Measurements from ENCODE around the gene MYO1B. TPM values are rescaled to one million over a fixed set of nuclear protein-coding genes. Genes with fewer than 3 reads are reported as not detected.

MYO1B gene
- total RNA-seq, 1 donor from 2014 or later, result 16.4 TPM

GRCh38 chr2:191343796-191344338, 98.7 kb downstream of the MYO1B start:
- Mint-ChIP-seq H3K27me3 (no peaks in the 10 kb centered on the region), H3K4me1 (no peaks in the 10 kb centered on the region)
- intact Hi-C loops (cut with micrococcal nuclease), result no loop called here

GRCh38 chr2:191345788-191346187, 100.6 kb downstream of the MYO1B start:
- Mint-ChIP-seq H3K27me3 (no peaks in the 10 kb centered on the region), H3K4me1 (no peaks in the 10 kb centered on the region), H3K9me3 (no peaks in the 10 kb centered on the region), H3K4me3 (no peak overlapping the region), H3K27ac (no peak overlapping the region), H3K36me3 (ENCODE audit: low read depth) (peaks cover 3% of the 10 kb centered on the region)
- intact Hi-C loops (cut with micrococcal nuclease), result no loop called here
- no peak for DNase-seq

More at GRCh38 chr2:191343796-191344338, 98.7 kb downstream of the MYO1B start:
- H3K4me3 Mint-ChIP-seq, result no peak overlapping the region
- H3K27ac Mint-ChIP-seq, result no peak overlapping the region
- H3K36me3 Mint-ChIP-seq (ENCODE audit: low read depth), result peaks cover 3% of the 10 kb centered on the region
- DNase-seq, result no peak
- H3K9me3 Mint-ChIP-seq, result no peaks in the 10 kb centered on the region

- H3K27me3 Mint-ChIP-seq, result no peaks in the 10 kb centered on the region
Measured at GRCh38 chr2:191347154-191347553, 102.0 kb downstream of the MYO1B start.

GRCh38 chr2:191347881-191348280, 102.7 kb downstream of the MYO1B start:
- intact Hi-C loops (cut with micrococcal nuclease), result no loop called here
- H3K27me3 Mint-ChIP-seq, result no peaks in the 10 kb centered on the region
- no peak overlapping the region for H3K27ac Mint-ChIP-seq
- no peak overlapping the region for H3K4me3 Mint-ChIP-seq
- no peak for DNase-seq
- H3K4me1 Mint-ChIP-seq, result no peaks in the 10 kb centered on the region
- peaks cover 1% of the 10 kb centered on the region for H3K36me3 Mint-ChIP-seq (ENCODE audit: low read depth)
- H3K9me3 Mint-ChIP-seq, result no peaks in the 10 kb centered on the region

More at GRCh38 chr2:191347154-191347553, 102.0 kb downstream of the MYO1B start:
- Mint-ChIP-seq H3K36me3 (ENCODE audit: low read depth) (peaks cover 2% of the 10 kb centered on the region), H3K4me3 (no peak overlapping the region), H3K27ac (no peak overlapping the region), H3K4me1 (no peaks in the 10 kb centered on the region), H3K9me3 (no peaks in the 10 kb centered on the region)
- intact Hi-C loops (cut with micrococcal nuclease), result no loop called here
- no peak for DNase-seq

GRCh38 chr2:191349990-191350389, 104.8 kb downstream of the MYO1B start:
- Mint-ChIP-seq H3K4me1 (no peaks in the 10 kb centered on the region), H3K27me3 (no peaks in the 10 kb centered on the region), H3K27ac (no peak overlapping the region), H3K4me3 (no peak overlapping the region), H3K36me3 (ENCODE audit: low read depth) (no peaks in the 10 kb centered on the region), H3K9me3 (peaks cover 3% of the 10 kb centered on the region)
- no peak for DNase-seq
- intact Hi-C loops (cut with micrococcal nuclease), result no loop called here

- H3K27me3 Mint-ChIP-seq, result no peaks in the 10 kb centered on the region
- H3K4me1 Mint-ChIP-seq, result no peaks in the 10 kb centered on the region
- no peak overlapping the region for H3K27ac Mint-ChIP-seq
- no peak overlapping the region for H3K4me3 Mint-ChIP-seq
- intact Hi-C loops (cut with micrococcal nuclease), result no loop called here
- no peaks in the 10 kb centered on the region for H3K36me3 Mint-ChIP-seq (ENCODE audit: low read depth)
- DNase-seq, result no peak
- peaks cover 10% of the 10 kb centered on the region for H3K9me3 Mint-ChIP-seq
Measured at GRCh38 chr2:191350826-191351225, 105.6 kb downstream of the MYO1B start.

GRCh38 chr2:191351298-191351697, 106.1 kb downstream of the MYO1B start:
- no peak for DNase-seq
- Mint-ChIP-seq H3K4me3 (no peak overlapping the region), H3K27ac (no peak overlapping the region), H3K36me3 (ENCODE audit: low read depth) (no peaks in the 10 kb centered on the region), H3K27me3 (no peaks in the 10 kb centered on the region), H3K9me3 (peaks cover 10% of the 10 kb centered on the region), H3K4me1 (no peaks in the 10 kb centered on the region)
- intact Hi-C loops (cut with micrococcal nuclease), result no loop called here

- DNase-seq, result no peak
- Mint-ChIP-seq H3K9me3 (peaks cover 10% of the 10 kb centered on the region), H3K4me3 (no peak overlapping the region), H3K36me3 (ENCODE audit: low read depth) (no peaks in the 10 kb centered on the region), H3K27ac (no peak overlapping the region), H3K4me1 (no peaks in the 10 kb centered on the region), H3K27me3 (no peaks in the 10 kb centered on the region)
- intact Hi-C loops (cut with micrococcal nuclease), result no loop called here
Measured at GRCh38 chr2:191351921-191352320, 106.7 kb downstream of the MYO1B start.

- H3K27me3 Mint-ChIP-seq, result no peaks in the 10 kb centered on the region
- no peaks in the 10 kb centered on the region for H3K36me3 Mint-ChIP-seq (ENCODE audit: low read depth)
- no peak overlapping the region for H3K4me3 Mint-ChIP-seq
- intact Hi-C loops (cut with micrococcal nuclease), result no loop called here
- no peaks in the 10 kb centered on the region for H3K4me1 Mint-ChIP-seq
- no peak overlapping the region for H3K27ac Mint-ChIP-seq
- no peak for DNase-seq
- peaks cover 10% of the 10 kb centered on the region for H3K9me3 Mint-ChIP-seq
Measured at GRCh38 chr2:191352536-191352935, 107.3 kb downstream of the MYO1B start.

GRCh38 chr2:191355170-191355758, 110.1 kb downstream of the MYO1B start:
- H3K4me1 Mint-ChIP-seq, result no peaks in the 10 kb centered on the region
- no peaks in the 10 kb centered on the region for H3K27me3 Mint-ChIP-seq
- H3K36me3 Mint-ChIP-seq (ENCODE audit: low read depth), result no peaks in the 10 kb centered on the region
- no peak overlapping the region for H3K4me3 Mint-ChIP-seq
- no peak for DNase-seq
- H3K27ac Mint-ChIP-seq, result no peak overlapping the region
- H3K9me3 Mint-ChIP-seq, result peaks cover 10% of the 10 kb centered on the region
- intact Hi-C loops (cut with micrococcal nuclease), result no loop called here

GRCh38 chr2:191357678-191358077, 112.5 kb downstream of the MYO1B start:
- Mint-ChIP-seq H3K27me3 (no peaks in the 10 kb centered on the region), H3K36me3 (ENCODE audit: low read depth) (no peaks in the 10 kb centered on the region), H3K27ac (no peak overlapping the region), H3K4me1 (no peaks in the 10 kb centered on the region), H3K9me3 (peaks cover 10% of the 10 kb centered on the region), H3K4me3 (no peak overlapping the region)
- intact Hi-C loops (cut with micrococcal nuclease), result no loop called here
- no peak for DNase-seq

- intact Hi-C loops (cut with micrococcal nuclease), result no loop called here
- H3K4me1 Mint-ChIP-seq, result no peaks in the 10 kb centered on the region
- no peak overlapping the region for H3K4me3 Mint-ChIP-seq
- no peak for DNase-seq
- H3K27me3 Mint-ChIP-seq, result no peaks in the 10 kb centered on the region
- H3K36me3 Mint-ChIP-seq (ENCODE audit: low read depth), result no peaks in the 10 kb centered on the region
- no peak overlapping the region for H3K27ac Mint-ChIP-seq
- peaks cover 10% of the 10 kb centered on the region for H3K9me3 Mint-ChIP-seq
Measured at GRCh38 chr2:191358325-191359025, 113.3 kb downstream of the MYO1B start.

- Mint-ChIP-seq H3K4me3 (no peak overlapping the region), H3K27me3 (no peaks in the 10 kb centered on the region), H3K9me3 (peaks cover 10% of the 10 kb centered on the region), H3K27ac (no peak overlapping the region), H3K36me3 (ENCODE audit: low read depth) (no peaks in the 10 kb centered on the region), H3K4me1 (no peaks in the 10 kb centered on the region)
- intact Hi-C loops (cut with micrococcal nuclease), result no loop called here
- no peak for DNase-seq
Measured at GRCh38 chr2:191359133-191359532, 113.9 kb downstream of the MYO1B start.

GRCh38 chr2:191360918-191361317, 115.7 kb downstream of the MYO1B start:
- Mint-ChIP-seq H3K27me3 (no peaks in the 10 kb centered on the region), H3K27ac (no peak overlapping the region), H3K9me3 (no peaks in the 10 kb centered on the region), H3K36me3 (ENCODE audit: low read depth) (peaks cover 2% of the 10 kb centered on the region), H3K4me3 (no peak overlapping the region), H3K4me1 (no peaks in the 10 kb centered on the region)
- intact Hi-C loops (cut with micrococcal nuclease), result no loop called here
- no peak for DNase-seq

All from activated CD4-positive, alpha-beta T cell treated with anti-CD3 and anti-CD28 coated beads, Interleukin-2, amount 10 ng/mL, durations not matched to agents 24 days and 14 days (primary cell).